Measurements from ENCODE around the gene SULT1A3.
A peak's percentile ranks its signal among the peaks of the same experiment; 100 is the strongest.
"Not testable (repeated sequence)": the region's sequence is repeated elsewhere in the genome, so short reads cannot be mapped to it uniquely, and the experiment has no call there.

SULT1A3 gene

GRCh38 chr16:30187556-30187865, 11.5 kb upstream of the SULT1A3 start:
- FAIRE-seq = no peak

DNA sequence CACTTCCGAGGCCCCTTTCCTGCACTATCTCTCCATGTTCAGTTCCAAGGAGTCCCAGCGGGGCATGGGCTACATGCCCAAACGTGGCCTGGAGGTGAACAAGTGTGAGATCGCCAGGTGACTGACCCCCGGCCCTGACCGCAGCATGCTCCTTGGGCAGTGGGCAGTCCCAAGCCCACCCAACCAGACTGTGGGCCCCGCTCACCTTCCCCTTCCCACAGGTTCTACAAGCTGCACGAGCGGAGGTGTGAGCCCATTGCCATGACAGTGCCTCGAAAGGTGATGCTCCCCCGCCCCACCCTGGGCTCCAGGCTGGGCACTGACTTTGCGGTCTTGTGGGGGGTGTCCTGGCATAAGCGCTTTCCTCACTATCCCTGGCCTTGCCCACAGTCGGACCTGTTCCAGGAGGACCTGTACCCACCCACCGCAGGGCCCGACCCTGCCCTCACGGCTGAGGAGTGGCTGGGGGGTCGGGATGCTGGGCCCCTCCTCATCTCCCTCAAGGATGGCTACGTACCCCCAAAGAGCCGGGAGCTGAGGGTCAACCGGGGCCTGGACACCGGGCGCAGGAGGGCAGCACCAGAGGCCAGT, 11.0 kb upstream of the SULT1A3 start:
- FAIRE-seq = no peak

GRCh38 chr16:30191158-30191557, 7.9 kb upstream of the SULT1A3 start:
- FAIRE-seq = not testable (repeated sequence)

- FAIRE-seq = not testable (repeated sequence)
Observed at GRCh38 chr16:30193098-30193497, 6.0 kb upstream of the SULT1A3 start.

DNA sequence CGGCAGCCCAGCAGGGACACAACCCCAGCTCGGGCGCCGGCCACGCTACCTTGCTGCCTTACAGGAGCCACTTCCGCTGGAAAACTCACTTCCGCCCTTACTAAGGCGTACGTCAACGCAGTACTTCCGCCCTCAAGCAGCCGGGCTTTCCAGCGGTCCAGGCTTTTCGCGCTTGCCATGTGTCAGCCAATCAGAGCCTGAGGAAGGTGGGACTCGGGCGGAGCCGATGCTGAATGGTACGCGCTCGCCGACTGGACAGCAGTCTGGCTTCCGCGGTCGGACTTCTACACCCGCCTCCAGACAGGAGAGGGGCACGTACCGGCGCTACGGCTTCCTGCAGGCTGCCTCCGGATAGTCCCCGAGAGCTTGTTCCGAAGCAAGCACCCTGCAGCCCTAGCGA, 5.4 kb upstream of the SULT1A3 start, which contains the start of the genes BOLA2B and SLX1A:
Gene BOLA2B (minus strand): TSS at position 52 of the 400 bp plus-strand sequence. CDS start 71 bp downstream, outside the sequence.
Gene SLX1A (plus strand): TSS at position 261 of the 400 bp plus-strand sequence. CDS start 210 bp downstream, outside the sequence.
- FAIRE-seq = peak; percentile 96

GRCh38 chr16:30194172-30194925, 4.7 kb upstream of the SULT1A3 start:
- FAIRE-seq = not testable (repeated sequence)

DNA sequence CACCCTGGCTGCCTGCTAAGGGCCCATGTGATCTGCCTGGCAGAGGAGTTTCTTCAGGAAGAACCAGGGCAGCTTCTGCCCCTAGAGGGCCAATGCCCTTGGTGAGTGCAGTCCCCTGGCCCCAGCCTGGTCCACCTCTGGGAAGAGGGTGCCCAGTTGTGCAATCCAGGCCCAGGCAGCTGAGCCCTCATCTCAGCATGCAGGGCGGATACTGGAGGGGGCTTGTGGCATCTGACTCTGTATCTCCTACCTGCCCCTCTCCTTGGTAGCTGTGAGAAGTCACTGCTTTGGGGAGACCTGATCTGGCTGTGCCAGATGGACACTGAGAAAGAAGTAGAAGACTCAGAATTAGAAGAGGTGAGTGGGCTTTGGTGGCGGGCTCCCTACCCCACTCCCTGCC, 2.1 kb upstream of the SULT1A3 start:
- FAIRE-seq = not testable (repeated sequence)

GRCh38 chr16:30199608-30200343, 721 bp downstream of the SULT1A3 start:
- not testable (repeated sequence) for FAIRE-seq

- not testable (repeated sequence) for FAIRE-seq
Observed at GRCh38 chr16:30205541-30206236, 6.6 kb downstream of the SULT1A3 start.

DNA sequence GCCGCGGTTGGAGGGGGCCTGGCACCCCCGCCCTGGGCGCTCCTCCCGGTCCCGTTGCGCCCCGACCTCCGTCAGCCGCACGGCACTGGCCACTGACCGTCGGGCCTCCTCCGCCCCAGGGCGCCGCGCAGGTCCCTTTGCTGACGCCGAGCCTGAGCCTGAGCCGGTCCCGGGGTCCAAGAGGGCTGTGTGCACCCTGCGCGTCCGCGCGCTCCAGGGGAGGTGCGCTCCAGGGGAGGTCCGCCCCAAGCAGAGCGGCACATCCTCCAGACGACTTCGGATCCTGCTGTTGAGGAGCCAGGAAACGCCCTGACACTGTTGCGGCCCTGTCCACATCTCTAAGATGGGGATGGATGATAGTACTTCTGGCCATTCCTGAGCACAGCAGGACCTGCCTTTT, 7.2 kb downstream of the SULT1A3 start:
- not testable (repeated sequence) for FAIRE-seq

DNA sequence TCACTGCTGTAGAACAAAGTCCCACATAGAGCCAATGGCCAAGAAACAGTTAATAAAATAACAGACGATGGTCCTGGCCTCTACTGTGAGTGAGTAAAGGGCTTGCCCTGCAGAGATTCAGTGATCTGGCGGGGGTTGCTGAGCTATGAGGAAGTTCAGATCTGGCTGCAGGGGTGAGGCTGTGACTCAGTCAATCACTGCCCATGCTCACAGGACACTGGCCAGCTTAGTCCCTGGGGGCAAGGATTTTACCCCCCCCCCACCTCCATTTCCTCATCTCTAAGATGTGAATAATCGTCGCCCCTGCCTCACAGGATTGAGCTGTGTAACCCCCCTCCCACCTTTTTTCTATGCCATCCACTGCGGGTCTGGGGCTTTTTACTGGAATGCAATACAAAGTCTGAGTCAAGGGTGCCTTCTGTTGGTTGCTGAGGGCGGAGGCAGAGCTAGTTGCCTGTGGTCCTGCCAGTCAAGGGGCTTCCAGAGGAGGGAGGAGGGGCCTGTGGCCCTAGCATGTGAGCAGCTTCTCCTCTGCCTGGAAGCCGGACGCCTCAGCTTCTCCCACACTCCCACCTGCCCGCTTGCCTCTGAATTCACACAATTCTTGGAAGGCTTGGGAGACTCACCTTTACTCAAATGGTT, 8.1 kb downstream of the SULT1A3 start:
- FAIRE-seq = not testable (repeated sequence)

GRCh38 chr16:30209032-30209431, 10.0 kb downstream of the SULT1A3 start:
- FAIRE-seq = not testable (repeated sequence)

DNA sequence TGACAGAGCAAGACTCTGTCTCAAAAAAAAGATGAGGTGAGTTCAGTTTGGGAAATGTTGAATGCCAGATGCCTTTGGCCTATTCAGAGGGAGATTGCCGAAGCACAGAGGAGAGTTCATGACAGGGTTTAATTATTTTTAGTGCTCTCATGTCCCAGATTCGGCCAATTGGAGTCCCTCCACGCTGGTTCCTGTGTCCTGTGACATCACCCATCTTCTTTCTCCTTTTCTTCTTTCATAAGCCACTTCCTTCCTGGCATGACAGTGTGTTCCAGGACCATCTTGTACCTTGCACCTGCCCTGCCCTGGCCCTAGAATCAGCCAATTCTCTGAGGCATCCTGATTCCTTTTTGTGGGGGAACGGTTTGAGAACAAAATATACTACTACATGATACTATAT, 12.4 kb downstream of the SULT1A3 start:
- not testable (repeated sequence) for FAIRE-seq

DNA sequence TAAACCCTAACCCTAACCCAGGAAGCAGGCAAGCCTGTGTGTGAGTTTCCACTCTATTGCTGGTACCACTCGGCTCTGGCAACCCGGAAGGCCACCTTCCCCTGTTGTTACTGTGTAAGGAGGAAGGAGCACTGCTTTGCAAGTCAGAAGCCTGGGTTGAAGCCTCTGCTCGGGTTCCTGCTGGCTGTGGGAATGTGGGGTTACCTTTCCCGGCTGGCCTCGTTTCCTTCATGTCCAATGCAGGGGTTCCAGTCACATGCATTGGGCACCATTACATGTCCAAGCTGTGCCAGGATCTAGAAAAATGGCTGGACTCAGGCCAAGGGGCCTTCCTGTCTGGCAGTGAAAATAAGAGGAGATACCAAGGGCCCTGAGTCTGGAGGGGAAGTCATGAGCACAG, 18.0 kb downstream of the SULT1A3 start:
- FAIRE-seq = not testable (repeated sequence)

GRCh38 chr16:30248379-30248778, 49.3 kb downstream of the SULT1A3 start, which contains the start of gene NPIPB13:
NPIPB13 (minus strand) TSS chr16:30248479; CDS start chr16:30245573, 2,906 bp downstream.
- FAIRE-seq = not testable (repeated sequence)

All from TTC549 (cell line).